ACC112 (cell line): Measurements from ENCODE around the gene SIVA1.
A peak's percentile ranks its signal among the peaks of the same experiment; 100 is the strongest.

ENCODE experiments used
- H2AFZ ChIP-seq: fragments of 200-600 bp; sonication (generic); one replicate; pipeline ENCODE4 v1.6.0; 2017; ENCODE audit warnings: antibody characterized with exemption, low read length; ENCODE audit not compliant: unreplicated experiment
- H3K27ac ChIP-seq: fragments of 200-600 bp; sonication (generic); 2 replicates; pipeline ENCODE4 v1.5.1; 2014; ENCODE audit warnings: low read depth, mild to moderate bottlenecking, antibody characterized with exemption, low read length, moderate library complexity
- H3K27me3 ChIP-seq: fragments of 200-600 bp; sonication (generic); 2 replicates; pipeline ENCODE4 v1.6.1; 2014; ENCODE audit warnings: mild to moderate bottlenecking, antibody characterized with exemption, low read length, moderate library complexity, mixed read lengths; ENCODE audit not compliant: insufficient read depth
- H3K36me3 ChIP-seq: fragments of 200-600 bp; sonication (generic); 2 replicates; pipeline ENCODE4 v1.6.1; 2016; ENCODE audit warnings: mild to moderate bottlenecking, antibody characterized with exemption, low read length, moderate library complexity, mixed read lengths; ENCODE audit not compliant: insufficient read depth
- H3K4me1 ChIP-seq: fragments of 200-600 bp; sonication (generic); one replicate; pipeline ENCODE4 v1.6.1; 2016; ENCODE audit warnings: low read length, mixed read lengths; ENCODE audit not compliant: insufficient read depth, unreplicated experiment, control insufficient read depth
- H3K4me3 ChIP-seq: fragments of 200-600 bp; sonication (generic); 2 replicates; pipeline ENCODE4 v1.5.1; 2014; ENCODE audit warnings: mild to moderate bottlenecking, low read depth, low read length
- H3K79me2 ChIP-seq: fragments of 200-600 bp; sonication (generic); one replicate; pipeline ENCODE4 v1.6.0; 2016; ENCODE audit warnings: low read length; ENCODE audit not compliant: control insufficient read depth, unreplicated experiment, insufficient read depth

The SIVA1 gene

DNA sequence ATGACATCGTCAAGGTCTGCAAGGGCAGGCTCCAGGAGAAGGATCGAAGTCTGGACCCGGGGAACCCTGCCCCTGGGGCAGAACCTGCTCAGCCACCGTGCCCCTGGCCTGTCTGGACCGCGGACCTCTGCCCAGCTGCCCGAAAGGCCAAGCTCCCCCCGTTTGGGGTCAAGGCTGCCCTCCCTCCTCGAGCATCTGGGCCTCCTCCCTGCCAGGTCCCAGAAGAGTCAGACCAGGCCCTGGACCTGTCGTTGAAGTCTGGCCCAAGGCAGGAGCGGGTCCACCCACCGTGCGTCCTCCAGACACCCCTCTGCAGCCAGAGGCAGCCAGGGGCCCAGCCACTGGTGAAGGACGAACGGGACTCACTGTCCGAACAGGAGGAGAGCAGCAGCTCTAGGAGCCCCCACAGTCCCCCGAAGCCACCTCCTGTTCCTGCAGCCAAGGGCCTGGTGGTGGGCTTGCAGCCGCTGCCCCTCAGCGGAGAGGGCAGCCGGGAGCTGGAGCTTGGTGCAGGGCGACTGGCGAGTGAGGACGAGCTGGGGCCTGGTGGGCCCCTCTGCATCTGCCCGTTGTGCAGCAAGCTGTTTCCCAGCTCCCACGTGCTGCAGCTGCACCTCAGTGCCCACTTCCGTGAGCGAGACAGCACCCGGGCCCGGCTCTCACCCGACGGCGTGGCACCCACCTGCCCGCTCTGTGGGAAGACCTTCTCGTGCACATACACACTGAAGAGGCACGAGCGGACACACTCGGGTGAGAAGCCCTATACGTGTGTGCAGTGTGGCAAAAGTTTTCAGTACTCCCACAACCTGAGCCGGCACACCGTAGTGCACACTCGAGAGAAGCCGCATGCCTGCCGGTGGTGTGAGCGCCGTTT, 48.8 kb downstream of the SIVA1 start:
- Histone ChIP-seq H3K27me3 (no peaks in the 10 kb centered on the region), H3K27ac (no peak overlapping the region), H2AFZ (no peak overlapping the region)

DNA sequence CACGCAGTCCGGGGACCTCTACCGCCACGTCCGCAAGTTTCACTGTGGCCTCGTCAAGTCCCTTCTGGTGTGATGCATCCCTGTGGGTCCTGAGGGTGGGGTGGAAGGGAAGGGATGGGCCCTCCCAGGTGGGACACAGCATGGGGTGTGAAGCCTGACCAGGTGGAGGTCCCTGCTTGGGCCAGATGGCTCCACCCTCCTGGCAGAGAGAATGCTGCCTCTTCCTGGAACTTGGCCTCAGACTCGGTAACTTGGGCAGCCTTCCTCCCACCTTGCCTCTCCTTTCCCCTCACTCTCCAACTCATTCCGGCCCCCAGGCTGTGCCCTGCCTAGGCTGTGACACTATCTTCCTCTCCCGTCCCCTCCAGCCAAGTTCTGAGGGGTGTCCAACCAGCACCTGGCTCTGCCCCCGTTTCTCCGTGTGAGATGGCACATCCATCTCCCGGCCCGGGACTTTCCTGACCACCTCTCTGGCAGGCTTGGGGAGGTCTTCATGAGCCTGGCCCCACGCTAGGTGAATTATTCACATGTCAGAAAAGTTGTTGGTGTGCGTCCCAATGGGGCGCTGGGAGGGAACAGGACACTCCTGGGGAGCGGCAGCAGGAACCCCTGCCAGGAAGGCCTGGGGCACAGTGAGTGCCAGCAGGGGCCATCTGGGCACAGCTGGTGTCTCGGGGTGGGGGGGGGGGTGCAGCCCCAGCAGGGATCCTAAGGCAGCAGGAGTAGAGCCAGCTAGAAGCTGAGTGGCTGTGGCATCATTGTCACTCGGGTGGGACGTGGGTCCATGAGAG, 49.6 kb downstream of the SIVA1 start:
- Histone ChIP-seq H3K4me1 (peaks cover 35% of the 10 kb centered on the region), H3K79me2 (no peaks in the 10 kb centered on the region), H3K27me3 (no peaks in the 10 kb centered on the region), H3K27ac (no peak overlapping the region), H2AFZ (no peak overlapping the region), H3K4me3 (no peak overlapping the region; the same call in 1 of the 2 replicates), H3K36me3 (no peaks in the 10 kb centered on the region)

More for the DNA sequence above, 48.8 kb downstream of the SIVA1 start:
- no peaks in the 10 kb centered on the region for H3K36me3 ChIP-seq
- peaks cover 35% of the 10 kb centered on the region for H3K4me1 ChIP-seq
- peak overlapping the region; percentile 75 for H3K4me3 ChIP-seq
- no peaks in the 10 kb centered on the region for H3K79me2 ChIP-seq

DNA sequence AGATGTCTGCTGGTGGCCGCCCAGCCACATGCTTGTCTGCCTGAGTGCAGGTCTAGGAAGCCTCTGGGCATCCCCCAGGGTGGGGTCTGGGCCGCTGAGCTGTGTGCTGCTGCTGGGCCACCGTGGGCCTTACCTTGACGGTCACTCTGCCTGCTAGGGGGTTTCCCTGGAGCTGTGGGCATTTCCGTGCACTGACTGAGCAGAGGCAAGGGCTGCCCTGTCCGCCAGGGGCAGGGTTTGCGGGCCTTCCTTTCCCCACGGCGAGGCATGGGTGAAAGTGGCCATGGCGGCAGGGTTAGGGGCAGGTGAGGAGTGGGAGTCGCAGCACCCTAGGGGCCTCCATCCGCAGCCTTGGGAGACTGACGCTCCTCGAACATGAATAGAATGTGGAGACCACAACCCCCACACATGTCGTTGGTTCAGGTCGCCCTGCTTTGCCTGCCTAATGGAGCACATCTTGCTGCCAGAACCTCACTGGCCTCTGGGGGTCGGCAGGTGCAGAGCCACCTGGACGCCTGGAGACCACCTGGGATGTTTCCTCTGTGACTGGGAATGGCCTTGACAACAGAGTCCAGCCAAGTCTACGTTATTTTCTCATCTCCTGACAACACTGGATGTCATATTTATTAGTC, 50.4 kb downstream of the SIVA1 start:
- H2AFZ ChIP-seq: no peak overlapping the region
- no peaks in the 10 kb centered on the region for H3K36me3 ChIP-seq
- no peak overlapping the region for H3K4me3 ChIP-seq
- peaks cover 32% of the 10 kb centered on the region for H3K4me1 ChIP-seq
- H3K27ac ChIP-seq: no peak overlapping the region
- H3K27me3 ChIP-seq: no peaks in the 10 kb centered on the region
- no peaks in the 10 kb centered on the region for H3K79me2 ChIP-seq

DNA sequence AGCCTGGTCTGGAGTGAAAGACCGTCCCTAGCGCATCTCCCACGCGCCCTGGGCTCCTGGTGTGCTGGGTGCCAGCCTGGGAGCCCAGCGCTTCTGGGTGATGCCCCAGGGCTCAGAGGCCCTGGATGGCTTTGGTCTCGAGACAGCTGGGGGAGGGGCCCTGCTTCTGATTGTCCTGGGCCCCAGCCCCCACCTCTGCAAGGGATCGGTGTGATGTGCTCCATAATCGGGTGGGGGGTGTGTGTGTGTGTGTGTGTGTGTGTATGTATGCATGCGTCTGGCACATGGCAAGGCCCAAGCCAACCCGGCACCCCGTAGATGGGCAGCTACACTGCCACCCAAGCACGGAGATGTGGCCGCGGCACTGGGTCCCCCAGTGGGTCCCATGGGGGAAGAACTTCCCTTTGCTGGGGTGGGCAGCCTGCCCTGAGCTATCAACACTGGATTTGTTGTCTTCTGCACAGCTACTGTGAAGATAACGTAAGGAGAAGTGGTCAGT, 51.0 kb downstream of the SIVA1 start:
- Histone ChIP-seq H3K27me3 (no peaks in the 10 kb centered on the region), H3K4me3 (no peak overlapping the region), H3K36me3 (no peaks in the 10 kb centered on the region), H3K79me2 (no peaks in the 10 kb centered on the region), H3K4me1 (peaks cover 32% of the 10 kb centered on the region), H2AFZ (no peak overlapping the region), H3K27ac (no peak overlapping the region)

DNA sequence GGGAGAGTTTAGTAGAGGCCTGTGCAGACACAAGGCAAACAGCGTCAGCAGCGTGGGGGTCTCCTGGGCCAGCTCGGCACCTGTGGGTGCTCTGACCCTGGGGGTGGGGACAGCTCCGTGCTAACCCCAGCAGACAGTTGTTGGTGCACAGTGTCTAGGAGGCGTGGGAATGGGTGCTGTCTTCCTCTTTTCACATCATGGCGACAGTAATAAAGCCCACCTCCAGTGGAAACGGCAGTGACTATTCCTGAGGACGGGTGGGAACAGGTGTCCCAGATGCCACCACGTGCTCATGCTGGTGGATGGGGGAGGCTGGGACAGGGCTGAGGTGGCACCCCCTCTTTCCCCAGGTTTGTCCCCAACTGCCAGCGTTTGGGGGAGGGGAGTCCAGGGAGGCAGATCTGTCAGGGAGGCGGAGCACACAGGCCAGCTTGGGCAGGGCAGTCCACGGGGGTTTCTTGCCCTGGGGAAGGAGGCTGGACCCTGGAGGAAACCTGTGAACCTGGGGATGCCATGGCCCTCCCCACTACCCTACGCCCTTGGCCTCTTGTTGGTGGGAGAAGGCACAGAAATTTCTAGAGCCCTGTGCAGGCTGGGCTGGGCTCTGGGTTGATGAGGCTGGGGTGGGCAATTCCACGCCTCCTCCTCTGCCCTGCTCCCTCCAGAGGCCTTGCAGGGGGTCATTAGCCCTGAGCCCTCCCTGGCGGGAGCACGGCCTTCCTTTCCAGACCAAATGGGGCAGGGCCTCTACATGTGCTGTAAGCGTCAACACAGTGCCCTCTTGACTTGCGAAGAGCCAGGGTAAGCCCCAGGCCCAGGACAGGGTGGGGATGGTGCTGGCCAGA, 51.8 kb downstream of the SIVA1 start:
- Histone ChIP-seq H3K4me3 (no peak overlapping the region), H2AFZ (no peak overlapping the region), H3K4me1 (peaks cover 25% of the 10 kb centered on the region), H3K27ac (no peak overlapping the region), H3K27me3 (no peaks in the 10 kb centered on the region), H3K79me2 (no peaks in the 10 kb centered on the region), H3K36me3 (no peaks in the 10 kb centered on the region)

DNA sequence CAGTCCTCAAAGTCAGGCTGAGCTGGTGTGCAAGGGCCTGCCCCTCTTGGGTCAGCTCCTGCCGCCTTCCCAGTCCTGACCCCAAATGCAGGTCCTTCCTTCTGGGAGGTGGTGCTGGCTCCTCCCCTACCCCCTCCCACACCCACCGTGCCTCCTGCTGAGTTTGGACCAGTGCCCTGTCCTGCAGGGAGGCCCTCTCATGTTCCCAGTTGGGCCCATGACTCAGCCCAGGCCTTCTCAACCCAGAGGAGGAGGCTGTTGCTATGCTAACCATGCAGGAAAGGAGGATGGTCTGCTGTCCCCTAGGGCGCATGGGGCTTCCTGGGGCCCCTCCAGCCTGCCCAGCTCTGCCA, 52.4 kb downstream of the SIVA1 start:
- no peak overlapping the region for H2AFZ ChIP-seq
- peaks cover 21% of the 10 kb centered on the region for H3K4me1 ChIP-seq
- no peaks in the 10 kb centered on the region for H3K79me2 ChIP-seq
- no peak overlapping the region for H3K4me3 ChIP-seq
- no peak overlapping the region for H3K27ac ChIP-seq
- H3K36me3 ChIP-seq: no peaks in the 10 kb centered on the region
- H3K27me3 ChIP-seq: no peaks in the 10 kb centered on the region

DNA sequence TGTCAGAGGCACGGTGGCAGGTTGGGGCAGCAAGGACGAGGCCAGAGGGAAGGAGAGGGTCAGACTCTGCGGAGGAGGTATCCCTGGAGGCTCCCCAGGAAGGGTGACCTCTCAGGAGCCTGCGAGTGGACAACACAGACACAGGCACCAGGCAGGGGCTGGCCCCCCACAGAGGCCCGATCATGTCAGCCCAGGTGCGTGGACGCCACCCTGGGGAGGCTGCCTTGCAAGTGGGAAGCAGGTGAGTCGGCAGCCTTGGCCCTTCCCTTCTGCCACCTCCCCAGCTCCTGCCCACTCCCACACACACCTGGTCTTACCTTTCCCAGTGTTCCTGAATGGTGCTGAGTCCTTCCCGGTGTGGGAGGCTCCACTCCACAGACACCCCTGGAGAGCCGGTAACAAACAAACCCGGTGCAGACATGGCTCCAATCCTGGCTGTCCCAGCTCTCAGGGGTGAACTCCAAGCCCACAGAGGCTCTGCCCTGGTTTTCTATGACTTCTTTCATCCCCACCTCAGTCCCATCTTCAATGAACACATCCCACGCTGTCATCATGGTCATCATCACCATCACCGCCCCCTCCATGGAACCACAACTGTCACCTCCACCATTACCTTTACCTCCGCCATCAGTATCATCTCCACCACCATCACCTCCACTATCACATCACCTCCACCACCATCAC, 53.1 kb downstream of the SIVA1 start:
- H3K27ac ChIP-seq: peak overlapping the region; percentile 39; the same call in 1 of the 2 replicates
- H3K27me3 ChIP-seq: no peaks in the 10 kb centered on the region
- H3K79me2 ChIP-seq: no peaks in the 10 kb centered on the region
- peaks cover 21% of the 10 kb centered on the region for H3K4me1 ChIP-seq
- no peaks in the 10 kb centered on the region for H3K36me3 ChIP-seq
- no peak overlapping the region for H3K4me3 ChIP-seq
- H2AFZ ChIP-seq: no peak overlapping the region

DNA sequence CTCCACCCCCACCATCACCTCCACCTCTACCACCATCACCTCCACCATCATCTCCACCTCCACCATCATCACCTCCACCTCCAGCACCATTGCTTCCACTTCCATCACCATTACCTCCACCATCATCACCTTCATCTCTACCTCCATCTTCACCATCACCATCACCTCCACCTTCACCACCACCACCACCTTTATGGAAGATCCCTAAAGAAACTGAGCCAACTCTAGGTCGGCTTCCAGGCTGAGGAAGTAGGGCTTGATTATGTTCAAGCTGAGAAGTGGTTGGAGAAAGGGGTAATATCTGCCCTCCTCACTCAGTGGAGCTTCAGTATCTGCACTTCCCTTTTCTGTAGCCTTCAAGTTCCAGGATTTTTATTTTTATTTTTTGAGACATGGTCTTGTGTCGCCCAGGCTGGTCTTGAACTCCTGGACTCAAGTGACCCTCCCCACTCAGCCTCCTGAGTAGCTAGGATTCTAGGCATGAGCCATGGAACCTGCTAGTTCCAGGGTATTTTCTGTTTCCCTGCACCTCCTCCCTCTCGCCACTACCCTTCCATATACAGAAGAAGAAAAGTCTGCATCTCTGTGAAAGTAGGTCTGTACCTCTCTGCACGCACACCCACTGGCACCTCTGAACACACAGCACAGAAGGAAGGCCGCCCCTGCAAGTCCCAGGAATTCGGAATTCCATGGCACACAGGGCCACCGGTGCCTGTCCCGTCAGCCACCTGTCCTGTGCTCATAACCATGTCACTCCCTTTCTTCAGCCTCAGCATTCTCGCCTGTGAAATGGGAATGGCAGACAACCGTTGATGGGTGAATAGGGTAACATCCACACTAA, 53.9 kb downstream of the SIVA1 start:
- Histone ChIP-seq H3K79me2 (no peaks in the 10 kb centered on the region), H3K4me1 (peaks cover 14% of the 10 kb centered on the region), H3K4me3 (no peak overlapping the region), H3K27ac (no peak overlapping the region), H3K27me3 (no peaks in the 10 kb centered on the region), H2AFZ (no peak overlapping the region), H3K36me3 (no peaks in the 10 kb centered on the region)

DNA sequence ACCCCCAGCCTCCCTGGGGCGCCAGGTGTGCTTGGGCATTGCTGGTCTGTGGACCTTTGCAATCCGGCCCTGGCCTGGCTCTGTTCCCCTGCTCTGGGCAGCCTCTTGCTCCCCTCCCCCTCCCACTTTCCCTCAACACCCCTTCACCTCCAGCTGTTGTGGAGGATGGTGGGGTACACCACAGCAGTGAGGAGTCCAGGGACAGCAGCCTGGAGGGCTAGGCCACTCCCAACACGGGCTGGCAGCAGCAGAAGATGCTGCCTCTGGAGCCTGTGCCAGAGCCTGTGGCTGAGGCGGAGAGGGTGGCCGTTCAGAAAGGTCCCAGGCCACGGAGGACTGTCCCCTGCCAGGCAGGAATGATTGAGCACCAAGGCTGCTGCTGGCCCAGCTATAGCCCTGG, 55.5 kb downstream of the SIVA1 start:
- H3K27me3 ChIP-seq: no peaks in the 10 kb centered on the region
- no peak overlapping the region for H2AFZ ChIP-seq
- peaks cover 15% of the 10 kb centered on the region for H3K4me1 ChIP-seq
- no peaks in the 10 kb centered on the region for H3K79me2 ChIP-seq
- H3K27ac ChIP-seq: no peak overlapping the region
- H3K36me3 ChIP-seq: no peaks in the 10 kb centered on the region
- H3K4me3 ChIP-seq: no peak overlapping the region
